ENCODE measurements around the gene CANT1.

DNA sequence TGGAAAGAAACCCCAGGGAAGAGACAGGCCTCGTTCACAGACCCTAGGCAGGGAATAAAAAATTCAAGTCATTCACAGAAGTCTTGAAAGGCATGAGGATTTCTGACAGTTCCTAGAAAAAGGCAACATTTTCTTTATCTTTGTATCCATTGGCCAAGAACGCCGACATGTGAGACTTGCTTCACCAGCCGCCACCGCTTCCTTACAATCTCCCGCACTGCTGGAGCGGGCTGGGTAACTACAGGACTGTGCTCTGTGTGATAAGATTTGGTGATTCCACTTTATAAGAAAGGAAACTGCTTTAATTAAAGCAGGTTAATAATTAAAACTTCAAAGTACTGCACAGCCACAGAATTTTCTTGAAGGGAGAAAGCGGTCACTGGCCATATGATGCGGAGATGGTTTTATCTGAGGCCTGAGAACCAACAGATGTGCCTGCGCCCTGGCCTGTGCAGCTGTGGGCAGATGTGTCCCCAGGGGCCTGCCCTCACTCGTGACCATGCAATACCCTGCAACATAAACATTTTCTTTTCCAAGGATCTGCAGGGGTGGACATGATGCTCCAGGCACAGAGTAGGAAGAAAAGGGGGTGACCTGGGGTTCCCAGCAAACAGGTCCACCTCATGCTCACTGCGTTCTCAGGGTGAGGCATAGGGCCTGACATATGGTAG lies 16.9 kb downstream of the CANT1 start:
- TF ChIP-seq CTCF (CRISPR knock-in tag; IDR thresholded peaks at IDR 0.05) = no peak
- TF ChIP-seq MXI1 (IDR thresholded peaks at IDR 0.05; ENCODE audit: borderline replicate concordance, low read depth, low read length) = no peak
- no peak for TF ChIP-seq NR1H2 (CRISPR knock-in tag; IDR thresholded peaks at IDR 0.05; ENCODE audit: borderline replicate concordance, low read depth)
- TF ChIP-seq, protein P1, sequence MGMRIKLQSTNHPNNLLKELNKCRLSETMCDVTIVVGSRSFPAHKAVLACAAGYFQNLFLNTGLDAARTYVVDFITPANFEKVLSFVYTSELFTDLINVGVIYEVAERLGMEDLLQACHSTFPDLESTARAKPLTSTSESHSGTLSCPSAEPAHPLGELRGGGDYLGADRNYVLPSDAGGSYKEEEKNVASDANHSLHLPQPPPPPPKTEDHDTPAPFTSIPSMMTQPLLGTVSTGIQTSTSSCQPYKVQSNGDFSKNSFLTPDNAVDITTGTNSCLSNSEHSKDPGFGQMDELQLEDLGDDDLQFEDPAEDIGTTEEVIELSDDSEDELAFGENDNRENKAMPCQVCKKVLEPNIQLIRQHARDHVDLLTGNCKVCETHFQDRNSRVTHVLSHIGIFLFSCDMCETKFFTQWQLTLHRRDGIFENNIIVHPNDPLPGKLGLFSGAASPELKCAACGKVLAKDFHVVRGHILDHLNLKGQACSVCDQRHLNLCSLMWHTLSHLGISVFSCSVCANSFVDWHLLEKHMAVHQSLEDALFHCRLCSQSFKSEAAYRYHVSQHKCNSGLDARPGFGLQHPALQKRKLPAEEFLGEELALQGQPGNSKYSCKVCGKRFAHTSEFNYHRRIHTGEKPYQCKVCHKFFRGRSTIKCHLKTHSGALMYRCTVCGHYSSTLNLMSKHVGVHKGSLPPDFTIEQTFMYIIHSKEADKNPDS (CRISPR knock-in tag; IDR thresholded peaks at IDR 0.05) = no peak
- TF ChIP-seq EZH2 (conservative IDR thresholded peaks at IDR 0.05; ENCODE audit: low read depth, low read length) = no peak
- TF ChIP-seq JARID2 (CRISPR knock-in tag; IDR thresholded peaks at IDR 0.05; ENCODE audit: insufficient replicate concordance) = no peak
- TF ChIP-seq ARNT (IDR thresholded peaks at IDR 0.05) = no peak
